HG02840 (cell line): ENCODE measurements around the gene PCSK2.
"Not testable (repeated sequence)": the region's sequence is repeated elsewhere in the genome, so short reads cannot be mapped to it uniquely, and the experiment has no call there.

Source experiments
- ATAC-seq: cut with Tn5 transposase; IDR thresholded peaks from one replicate; pipeline ENCODE4 v1.9.1; 2021; ENCODE audit warnings: mild to moderate bottlenecking, moderate library complexity, moderate number of reproducible peaks; ENCODE audit not compliant: unreplicated experiment, low FRiP score

PCSK2 gene, protein sequence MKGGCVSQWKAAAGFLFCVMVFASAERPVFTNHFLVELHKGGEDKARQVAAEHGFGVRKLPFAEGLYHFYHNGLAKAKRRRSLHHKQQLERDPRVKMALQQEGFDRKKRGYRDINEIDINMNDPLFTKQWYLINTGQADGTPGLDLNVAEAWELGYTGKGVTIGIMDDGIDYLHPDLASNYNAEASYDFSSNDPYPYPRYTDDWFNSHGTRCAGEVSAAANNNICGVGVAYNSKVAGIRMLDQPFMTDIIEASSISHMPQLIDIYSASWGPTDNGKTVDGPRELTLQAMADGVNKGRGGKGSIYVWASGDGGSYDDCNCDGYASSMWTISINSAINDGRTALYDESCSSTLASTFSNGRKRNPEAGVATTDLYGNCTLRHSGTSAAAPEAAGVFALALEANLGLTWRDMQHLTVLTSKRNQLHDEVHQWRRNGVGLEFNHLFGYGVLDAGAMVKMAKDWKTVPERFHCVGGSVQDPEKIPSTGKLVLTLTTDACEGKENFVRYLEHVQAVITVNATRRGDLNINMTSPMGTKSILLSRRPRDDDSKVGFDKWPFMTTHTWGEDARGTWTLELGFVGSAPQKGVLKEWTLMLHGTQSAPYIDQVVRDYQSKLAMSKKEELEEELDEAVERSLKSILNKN

DNA sequence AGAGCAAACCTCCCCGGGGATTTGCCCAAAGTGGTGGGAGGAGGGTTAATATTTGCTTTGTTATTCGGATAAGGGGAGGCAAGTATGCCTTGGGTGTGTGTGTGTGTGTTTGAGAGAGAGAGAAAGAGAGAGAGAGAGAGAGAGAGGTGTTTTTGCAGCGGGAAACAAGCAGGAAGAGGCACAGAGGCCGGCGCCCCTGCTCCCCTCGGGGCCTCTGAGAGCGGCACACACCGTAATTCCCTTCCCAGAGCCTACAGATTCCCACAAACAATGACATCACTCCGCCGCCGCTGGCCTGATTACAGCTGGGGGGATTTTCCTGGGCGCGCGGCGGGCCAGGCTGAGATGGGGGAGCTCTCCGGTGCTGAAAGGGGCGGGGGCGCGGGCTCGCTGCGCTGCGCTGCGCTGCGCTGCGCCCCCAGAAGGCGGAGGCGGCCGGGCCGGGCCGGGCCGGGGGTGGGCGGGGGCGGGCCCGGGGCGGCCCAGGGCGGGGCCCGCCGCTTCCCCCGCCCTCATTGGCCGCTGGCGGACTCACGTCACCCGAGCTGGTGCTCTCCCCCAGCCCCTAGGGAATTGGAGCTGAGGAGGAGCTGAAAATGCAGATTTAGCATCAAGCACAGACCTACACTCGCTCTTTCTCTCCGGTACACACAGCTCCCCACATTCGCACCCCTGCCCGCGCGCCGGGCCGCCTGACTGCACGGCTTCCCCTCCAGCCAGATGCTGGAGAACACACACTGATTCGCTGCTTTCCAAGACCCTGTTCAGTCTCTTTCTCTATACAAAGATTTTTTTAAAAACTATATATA lies at the start of gene PCSK2:
PCSK2 (plus strand) TSS at position 631 of the 809 bp plus-strand sequence. CDS start 266 bp downstream, outside the sequence.
- ATAC-seq = no peak

DNA sequence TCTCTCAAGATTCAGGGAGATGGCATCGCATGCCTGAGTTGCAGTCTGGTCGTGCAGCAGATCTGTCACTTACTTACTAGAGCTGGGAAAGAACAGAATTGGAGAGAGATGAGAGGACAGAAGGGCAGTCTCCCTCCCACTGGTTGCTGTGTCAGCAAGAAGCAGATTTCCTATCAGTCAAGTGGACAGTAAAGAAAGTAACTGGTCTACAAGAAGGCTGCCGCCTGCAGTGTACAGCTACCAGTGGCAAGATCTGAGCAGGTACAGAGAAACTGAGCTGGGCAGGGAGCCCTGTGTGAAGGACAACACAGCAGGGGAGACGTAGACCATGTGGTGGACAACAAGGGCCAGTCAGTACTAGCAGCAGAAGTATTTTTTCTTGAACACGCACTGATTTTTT lies 49.5 kb upstream of the PCSK2 start:
- no peak for ATAC-seq

DNA sequence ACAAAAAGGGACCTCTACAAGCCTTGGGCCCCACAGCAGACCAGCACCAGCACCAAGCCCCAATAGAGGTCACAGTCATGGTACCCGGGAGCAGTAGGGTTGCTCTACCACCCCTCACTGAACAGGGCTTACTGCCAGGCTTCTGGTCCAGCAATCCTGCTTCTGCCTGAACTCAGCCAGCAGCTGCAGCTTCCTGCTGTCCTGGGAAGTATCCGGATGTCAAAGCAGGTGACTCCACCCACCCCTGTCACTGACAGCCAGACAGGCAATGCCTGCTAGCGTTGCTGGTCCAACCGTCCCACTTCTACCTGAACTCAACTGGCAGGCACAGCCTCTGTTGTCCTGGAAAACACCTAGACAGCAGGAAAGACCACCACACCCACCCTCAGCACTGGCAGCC lies 47.0 kb upstream of the PCSK2 start:
- ATAC-seq = no peak

DNA sequence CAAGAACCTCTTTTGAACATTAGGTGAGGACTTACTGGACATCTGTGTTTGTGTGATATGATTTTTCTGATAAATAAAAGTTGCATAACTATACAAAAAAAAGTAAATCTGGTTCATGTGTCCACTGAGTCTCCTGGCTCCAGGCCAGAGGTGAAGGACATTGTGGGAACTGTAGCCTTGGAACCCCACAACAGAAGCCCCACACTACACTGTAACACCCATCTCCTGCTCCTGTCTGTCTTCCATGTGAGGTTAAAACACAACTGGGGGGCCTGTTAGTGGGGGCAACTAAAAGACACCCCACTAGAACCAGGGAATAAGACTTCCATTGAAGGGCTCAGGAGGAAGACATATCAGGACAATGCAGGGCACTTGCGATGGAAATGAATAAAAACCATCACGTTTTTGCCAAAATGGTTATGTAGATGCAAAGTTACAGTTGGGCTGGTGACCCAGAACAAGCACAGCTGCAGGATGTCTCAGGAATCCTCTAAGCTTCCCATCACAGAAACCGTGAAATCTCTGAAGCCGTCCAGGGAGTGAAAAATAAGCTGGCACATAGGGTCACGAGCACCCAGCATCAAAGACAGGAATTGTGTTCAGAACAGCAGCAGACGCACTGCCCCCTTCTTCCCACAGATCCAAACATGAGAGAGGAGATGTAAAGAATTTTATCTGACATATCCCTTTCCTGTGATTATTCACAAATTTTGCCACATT lies 36.7 kb upstream of the PCSK2 start:
- no peak for ATAC-seq

DNA sequence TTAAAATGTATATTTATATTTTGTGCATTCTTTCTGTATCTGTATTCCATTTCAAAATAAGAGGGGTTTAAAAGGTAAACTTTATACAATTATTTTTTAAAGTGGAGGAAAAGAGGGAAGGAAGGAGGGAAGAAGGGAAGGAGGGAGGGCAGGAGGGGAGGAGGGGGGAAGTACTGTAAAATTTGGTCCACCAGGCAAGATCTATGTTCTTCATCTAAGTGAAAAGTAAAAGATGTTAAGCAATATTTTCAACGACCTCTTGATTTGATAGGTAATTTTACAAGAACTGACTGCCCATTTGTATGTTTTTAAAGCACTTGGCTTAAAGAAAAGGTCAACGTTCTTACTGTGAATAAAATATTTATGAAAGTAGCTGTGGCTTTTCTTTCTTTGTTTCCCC lies 29.8 kb upstream of the PCSK2 start:
- ATAC-seq = no peak

DNA sequence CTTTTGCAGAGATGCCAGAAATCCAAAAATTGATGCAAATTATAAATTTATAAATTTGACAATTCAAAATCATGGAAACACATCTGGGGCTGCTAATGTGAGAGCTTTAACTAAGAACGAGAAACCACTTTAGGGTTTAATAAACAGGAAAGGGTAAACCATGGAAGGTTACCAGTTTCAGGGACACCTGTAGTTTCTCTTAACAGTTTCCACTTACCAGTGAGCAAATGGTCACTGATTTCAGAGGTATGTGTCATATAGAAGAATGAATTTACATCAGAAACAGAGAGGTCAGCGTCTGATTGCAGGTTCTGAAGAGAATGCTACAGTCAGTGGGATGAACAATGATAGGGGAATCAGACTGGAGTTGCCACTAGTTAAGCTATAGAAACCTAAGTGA lies 24.8 kb upstream of the PCSK2 start:
- ATAC-seq = no peak

DNA sequence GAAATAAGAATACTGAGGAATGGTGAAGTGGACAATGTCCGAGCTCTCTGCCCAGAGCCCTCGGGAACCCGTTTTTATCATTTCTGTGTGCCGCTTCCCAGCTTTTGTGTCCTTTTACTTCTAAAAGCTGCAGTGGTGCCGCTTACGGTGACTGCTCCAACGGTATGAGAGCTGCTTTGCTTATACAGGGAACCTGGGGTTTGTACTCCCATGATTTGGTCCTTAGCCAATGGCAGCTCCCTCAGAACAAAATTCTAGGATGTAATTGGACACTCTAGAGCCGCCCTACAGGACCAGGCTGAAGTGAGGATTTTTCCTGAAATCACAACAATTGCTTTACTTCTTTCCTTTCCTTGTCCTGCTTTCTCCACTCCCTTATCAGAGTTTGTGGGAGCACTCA lies 24.2 kb upstream of the PCSK2 start:
- ATAC-seq = no peak

DNA sequence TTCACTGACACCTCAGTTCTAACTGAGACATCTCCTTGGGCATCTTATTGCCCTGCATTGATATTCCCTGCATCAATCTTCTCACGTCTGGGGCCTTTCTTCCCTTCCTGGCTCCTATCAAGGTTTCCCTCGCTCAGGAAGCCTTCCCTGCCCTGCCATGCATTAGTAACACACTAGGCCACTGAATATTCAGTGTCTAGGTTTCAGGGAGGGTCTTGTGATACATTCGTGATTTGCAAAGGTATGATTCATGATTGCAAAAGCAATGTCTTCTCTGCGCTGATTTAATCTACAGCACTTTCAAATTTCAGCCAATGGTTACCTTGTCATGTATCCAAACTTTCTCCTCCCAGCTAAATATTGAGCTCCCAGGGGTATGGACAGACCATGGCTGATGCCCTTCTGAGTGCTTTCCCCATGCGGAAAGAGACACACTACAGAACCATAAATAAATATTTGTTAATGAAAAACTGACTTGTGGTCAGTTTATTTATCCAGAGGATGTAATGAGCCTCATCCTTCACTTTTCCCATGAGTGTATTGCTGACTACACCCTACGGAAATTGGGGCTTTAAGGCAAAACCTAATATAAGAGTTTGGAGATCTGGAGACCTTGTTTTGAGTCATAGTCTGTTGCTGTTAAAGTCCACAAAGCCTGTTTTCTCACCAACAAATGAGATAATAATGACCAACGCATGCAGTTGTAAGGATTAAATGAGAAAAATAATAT lies 21.6 kb upstream of the PCSK2 start:
- ATAC-seq = no peak

DNA sequence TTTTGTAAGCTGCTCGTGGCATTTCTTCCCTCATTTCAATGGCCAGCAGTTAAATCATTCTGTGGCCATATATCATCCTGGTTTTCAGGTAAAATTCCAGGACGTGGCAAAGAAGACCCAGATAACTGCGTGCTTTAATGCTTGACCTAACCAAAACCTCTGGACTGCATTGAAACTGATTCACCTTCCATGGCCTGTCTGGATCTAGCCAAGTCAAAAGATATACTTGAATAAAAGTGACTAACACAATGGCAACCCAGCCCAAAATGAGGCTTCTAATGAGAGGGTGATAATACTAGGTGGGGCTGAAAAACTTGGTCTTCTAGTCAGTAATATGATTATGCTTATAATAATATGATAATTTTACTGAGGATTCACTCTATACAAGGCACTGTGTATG lies 16.5 kb upstream of the PCSK2 start:
- ATAC-seq = no peak

DNA sequence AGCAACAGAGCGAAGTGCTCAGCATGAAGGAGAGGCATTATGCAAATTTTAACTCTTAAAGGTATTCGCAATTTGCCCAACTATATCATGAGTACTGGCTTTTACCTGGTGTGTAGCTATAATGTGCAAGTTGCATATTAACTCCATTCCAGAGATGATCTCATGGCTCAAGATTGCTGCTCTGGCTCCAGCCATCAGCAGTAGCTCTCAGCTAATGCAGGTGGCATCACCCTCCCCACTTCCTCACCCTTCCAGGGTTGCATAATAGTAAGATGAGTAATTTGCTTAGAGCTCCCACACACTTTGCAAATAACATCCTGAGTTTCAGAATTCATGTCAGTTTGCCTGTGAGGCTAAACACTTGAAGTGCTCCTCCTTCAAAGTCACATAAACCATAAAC lies 15.9 kb upstream of the PCSK2 start:
- ATAC-seq = no peak

DNA sequence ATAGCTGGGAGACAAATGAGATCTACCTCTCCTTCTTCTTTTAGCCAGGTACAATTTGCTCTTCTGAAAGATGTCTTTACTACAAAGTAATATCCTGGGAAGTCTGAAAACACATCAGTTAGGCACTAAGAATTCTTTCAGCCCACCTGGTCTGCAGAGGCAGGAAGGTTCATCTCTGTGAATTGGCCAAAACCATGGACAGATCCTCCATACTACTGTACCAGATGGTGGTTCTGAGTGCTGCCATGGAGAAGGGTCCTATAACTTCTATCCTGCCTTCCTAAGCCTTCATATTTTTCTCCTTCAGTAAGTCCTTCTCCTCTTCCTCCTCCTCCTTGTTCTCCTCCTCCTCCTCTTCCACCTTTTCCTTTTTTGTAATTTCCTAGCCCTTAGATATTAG lies 11.7 kb upstream of the PCSK2 start:
- no peak for ATAC-seq

DNA sequence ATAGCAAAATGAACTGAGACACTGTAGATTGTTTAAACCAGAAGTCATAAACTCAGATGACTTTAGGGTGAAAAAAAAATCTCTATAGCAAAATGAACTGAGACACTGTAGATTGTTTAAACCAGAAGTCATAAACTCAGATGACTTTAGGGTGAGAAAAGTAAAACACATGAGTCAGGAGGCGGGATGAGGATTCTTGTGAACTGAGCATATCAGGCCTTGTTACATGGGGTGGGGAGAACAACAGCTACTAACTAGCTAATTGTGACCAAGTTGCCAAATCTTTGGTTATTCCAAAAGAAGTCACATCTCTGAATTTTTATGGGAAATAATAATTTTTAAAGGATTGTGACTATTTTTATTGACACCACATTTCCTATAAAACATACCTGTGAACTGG lies 7.0 kb upstream of the PCSK2 start:
- ATAC-seq = not testable (repeated sequence)

DNA sequence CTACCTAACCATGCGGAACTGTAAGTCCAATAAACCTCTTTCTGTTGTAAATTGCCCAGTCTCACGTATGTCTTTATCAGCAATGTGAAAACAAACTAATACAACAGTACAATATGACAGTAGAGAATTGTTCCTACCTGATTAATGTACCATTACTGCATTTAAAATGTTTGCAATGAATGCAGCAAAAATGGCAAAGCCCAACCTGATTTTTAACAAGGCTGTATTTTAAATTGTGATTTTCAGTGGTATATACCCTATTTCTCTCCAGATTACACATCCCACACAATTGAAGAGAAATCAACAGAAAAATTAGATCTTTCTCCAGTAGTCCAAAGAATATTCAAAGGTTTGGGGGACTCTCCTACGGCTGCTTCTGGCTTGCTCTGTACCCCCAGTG lies 3.3 kb upstream of the PCSK2 start:
- ATAC-seq = no peak

DNA sequence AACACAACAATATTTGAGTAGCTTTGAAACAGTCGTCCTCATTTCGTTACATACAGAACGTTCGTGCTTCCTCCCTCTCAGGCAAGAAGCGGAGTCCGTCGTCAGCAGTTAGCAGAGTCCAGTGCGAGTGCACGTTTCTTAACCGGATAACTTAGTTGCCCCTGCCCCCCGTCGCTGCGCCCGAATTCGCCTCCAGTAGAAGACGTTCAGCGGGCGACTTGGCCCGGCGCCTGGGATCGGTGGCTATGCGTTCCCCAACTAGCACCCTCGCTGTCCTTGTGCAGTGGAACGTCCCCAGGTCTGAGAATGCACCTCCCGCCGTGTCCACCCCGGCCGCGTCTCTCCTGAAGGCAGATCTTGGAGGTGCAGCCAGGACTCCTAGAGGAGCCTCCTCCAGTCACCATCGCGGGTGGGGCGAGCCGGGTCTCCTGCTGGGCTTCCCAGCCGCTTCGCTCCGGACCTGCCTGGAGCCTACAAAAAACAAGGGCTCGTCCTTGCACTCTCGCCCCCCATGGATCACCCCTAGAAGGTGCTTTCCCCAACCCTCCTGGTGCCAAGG lies 910 bp upstream of the PCSK2 start:
- ATAC-seq = no peak

DNA sequence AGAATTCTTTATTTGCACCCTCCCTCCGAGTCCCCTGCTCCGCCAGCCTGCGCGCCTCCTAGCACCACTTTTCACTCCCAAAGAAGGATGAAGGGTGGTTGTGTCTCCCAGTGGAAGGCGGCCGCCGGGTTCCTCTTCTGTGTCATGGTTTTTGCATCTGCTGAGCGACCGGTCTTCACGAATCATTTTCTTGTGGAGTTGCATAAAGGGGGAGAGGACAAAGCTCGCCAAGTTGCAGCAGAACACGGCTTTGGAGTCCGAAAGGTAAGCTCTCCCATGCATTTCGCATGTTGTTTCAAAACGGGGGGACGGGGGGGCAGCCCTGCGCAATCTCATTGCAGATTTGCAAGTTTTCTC lies 357 bp downstream of the PCSK2 start:
- ATAC-seq = no peak

DNA sequence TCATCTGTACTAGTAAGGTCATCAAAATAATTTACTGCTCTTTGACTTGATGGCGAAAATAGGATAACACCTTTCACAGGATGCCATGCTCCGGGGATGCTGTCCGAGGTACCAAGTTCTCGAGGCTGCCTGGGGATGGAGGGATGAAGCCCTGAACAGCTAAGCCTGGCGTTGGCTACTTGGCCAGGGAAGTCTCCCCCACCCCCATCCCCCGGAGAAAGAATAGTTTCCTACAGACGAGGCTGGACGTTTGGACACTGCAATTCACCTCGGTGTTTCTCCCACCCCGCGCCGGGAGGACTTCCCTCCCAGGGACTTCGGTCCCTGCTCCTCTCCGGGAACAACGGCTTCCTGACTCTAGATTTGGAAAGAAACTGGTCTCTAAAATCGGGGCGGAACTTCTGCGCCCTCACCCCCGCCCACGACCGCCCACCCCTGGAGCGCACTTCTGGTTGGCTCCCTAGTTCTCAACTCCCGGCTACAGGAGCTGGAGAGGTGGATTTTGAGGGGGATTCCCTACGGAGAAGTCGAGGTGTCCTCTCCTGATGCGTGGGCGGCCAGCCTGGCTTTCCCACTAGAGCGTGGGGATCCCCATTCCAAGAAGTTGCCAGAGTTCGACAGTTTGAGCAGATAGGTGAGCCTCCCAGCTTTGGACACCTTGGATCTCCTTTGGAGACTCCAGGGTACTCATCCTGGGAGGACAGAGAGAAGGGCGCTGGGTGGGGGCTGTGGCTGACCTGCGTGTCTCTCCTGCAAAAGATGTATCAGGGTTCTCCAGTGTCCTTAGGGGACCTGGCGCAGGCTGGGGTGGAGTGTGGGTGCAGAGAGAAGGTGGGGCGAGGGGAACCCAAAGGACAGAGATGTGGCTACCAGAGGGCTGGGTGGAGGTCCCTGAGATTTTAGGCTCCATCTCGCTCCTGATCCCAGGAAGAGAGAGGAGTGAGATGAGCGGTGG lies 1.1 kb downstream of the PCSK2 start:
- no peak for ATAC-seq

DNA sequence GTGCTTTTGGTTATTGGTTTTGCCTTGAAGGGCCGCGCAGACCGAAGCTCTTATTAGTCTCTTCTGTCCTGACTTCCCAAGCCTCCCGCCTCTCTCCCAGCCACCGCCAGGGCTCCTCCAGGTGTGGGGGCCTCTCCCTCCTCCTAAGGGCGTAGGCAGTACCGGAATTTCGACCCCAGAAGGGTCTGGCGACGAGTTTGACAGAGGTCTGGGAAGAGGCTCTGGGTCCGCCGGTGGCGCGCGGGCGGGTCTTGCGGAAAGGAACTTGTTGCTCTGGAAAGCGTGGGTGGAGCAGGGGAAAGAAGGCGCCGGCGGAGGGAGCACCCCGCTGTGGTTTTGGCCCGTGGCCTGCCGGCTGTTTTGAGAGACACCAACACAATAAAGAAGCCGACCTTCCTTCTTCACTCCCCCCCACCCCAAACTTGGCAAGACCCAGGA lies 1.8 kb downstream of the PCSK2 start:
- ATAC-seq = no peak

DNA sequence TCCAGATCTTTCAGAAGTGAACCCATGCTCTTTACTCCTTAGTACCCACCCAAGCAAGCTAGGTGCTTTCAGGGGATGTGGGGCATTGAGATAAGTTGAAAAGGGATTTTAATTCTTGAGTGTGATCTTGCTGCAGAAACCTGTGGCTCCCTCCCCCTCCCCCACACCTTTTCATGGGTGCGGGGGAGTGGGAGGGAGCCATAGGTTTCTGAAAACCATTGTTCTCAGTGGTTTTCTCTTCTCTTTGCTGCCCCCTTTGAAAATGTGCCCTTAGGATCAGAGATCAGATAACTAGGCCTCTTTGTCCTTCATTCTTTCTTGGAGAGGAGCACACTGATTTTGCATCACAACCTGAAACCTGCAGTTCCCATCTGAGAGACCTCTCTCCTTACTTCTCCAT lies 2.4 kb downstream of the PCSK2 start:
- ATAC-seq = no peak

DNA sequence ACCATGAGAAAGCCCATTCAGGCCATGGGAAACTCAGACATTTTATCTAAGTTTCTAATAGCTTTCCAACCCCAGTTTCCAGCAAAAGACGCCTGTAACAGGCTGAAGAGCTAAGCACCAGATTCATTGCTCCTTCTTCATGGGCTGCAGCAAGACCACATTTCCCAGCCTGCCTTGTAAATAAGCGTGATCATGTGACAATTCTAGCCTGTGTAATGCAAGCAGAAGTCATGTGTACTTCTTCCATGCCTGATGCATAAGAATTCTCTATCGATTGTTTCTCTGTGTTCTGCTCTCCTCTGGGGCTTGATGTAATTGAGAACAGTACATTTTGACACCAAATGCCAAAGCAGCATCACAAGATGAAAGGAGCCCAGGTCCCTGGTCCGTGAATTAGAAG lies 6.8 kb downstream of the PCSK2 start:
- ATAC-seq = no peak
